GM08714 (cell line): ENCODE data around the gene ZBTB7C.

Source experiments
- H3K4me3 ChIP-seq: fragments of 200-500 bp; sonication (Bioruptor generic); 2 replicates; pipeline ENCODE4 v1.5.1; 2014; ENCODE audit warnings: mild to moderate bottlenecking, low read length, inconsistent platforms
- ZNF274 ChIP-seq: IDR thresholded peaks from 2 replicates; pipeline ENCODE4 v1.6.1; 2012; ENCODE audit warnings: mild to moderate bottlenecking, low read depth, low read length

The ZBTB7C gene

GRCh38 chr18:47983946-47984345 is 425.2 kb downstream of the ZBTB7C start:
- TF ChIP-seq ZNF274 = no peak
- H3K4me3 ChIP-seq = no peak overlapping the region

DNA sequence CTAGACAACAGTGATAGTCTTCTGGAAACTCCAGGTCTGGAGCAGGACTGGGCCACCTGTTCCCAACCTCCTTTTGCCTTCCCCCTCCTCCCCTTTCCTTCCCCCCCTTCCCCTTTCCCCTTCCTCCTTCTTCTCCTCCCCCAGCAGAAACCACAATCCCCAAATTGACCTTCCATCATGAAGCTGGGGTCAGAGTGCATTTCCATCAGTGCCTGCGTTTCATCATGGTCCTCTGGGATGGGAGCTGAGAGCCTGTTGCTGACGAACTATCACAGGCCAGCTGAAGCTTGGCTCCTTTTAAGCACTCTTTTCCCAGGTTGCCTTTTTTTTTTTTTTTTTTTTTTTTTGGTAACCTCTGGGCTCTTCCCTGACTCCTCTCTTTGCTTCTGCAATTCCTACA is 426.1 kb downstream of the ZBTB7C start:
- no peak for TF ChIP-seq ZNF274
- H3K4me3 ChIP-seq = no peak overlapping the region

- TF ChIP-seq ZNF274 = no peak
- no peak overlapping the region for H3K4me3 ChIP-seq
These were observed 427.4 kb downstream of the ZBTB7C start for GRCh38 chr18:47981830-47982229.

GRCh38 chr18:47981320-47981719 is 427.9 kb downstream of the ZBTB7C start:
- H3K4me3 ChIP-seq = no peak overlapping the region
- no peak for TF ChIP-seq ZNF274

DNA sequence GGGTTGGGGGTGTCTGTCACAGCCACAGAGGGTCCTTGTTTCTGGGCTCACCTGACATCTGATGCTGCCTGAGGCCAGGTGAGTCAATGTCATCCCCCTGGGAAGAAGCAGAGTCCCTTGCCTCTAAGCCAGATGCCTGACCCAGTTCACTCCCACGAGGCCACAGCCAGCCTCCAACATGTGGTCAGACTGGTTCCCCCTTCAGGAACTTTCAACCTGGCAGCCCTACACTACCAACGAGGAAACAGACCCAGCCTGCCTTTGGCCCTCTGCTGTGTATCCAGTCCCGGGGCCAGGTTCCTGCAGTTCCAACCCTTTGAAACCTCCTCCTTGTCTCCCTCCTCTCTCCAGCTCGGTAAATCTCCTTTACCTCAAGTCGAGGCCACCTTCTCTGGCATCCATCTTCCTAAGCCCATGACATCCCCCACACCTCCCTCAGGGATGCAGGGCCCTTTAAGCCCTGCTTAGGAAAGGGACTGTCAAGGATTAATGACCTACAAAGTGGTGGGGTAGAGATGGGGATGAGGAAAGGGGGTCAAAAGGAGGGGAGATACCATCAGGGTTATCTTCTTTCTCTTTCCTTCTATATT is 429.5 kb downstream of the ZBTB7C start:
- H3K4me3 ChIP-seq = no peak overlapping the region
- TF ChIP-seq ZNF274 = no peak

GRCh38 chr18:47978603-47979002 is 430.6 kb downstream of the ZBTB7C start:
- H3K4me3 ChIP-seq = no peak overlapping the region
- no peak for TF ChIP-seq ZNF274

DNA sequence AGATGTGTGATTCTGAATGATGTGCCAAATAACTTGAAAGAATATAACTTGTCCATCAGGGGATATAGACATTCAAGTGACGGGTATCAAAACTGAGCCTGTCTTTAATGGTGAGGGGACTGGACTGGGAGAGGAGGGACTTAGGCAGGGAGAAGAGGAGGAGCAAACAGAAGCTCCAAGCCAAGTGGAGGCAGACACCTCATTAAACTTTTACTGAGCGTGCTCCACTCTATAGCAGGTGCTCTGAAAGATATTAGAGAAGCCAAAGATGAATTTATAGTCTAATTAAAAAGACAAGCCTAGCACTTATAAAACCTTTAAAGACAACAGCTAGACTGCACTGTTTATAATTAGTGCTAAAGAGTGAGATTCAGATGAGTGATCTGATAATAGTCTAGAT is 431.0 kb downstream of the ZBTB7C start:
- no peak for TF ChIP-seq ZNF274

More for the DNA sequence above, 431.0 kb downstream of the ZBTB7C start:
- no peak overlapping the region for H3K4me3 ChIP-seq
